Measurements from ENCODE around the gene SEC61B.

SEC61B gene

DNA sequence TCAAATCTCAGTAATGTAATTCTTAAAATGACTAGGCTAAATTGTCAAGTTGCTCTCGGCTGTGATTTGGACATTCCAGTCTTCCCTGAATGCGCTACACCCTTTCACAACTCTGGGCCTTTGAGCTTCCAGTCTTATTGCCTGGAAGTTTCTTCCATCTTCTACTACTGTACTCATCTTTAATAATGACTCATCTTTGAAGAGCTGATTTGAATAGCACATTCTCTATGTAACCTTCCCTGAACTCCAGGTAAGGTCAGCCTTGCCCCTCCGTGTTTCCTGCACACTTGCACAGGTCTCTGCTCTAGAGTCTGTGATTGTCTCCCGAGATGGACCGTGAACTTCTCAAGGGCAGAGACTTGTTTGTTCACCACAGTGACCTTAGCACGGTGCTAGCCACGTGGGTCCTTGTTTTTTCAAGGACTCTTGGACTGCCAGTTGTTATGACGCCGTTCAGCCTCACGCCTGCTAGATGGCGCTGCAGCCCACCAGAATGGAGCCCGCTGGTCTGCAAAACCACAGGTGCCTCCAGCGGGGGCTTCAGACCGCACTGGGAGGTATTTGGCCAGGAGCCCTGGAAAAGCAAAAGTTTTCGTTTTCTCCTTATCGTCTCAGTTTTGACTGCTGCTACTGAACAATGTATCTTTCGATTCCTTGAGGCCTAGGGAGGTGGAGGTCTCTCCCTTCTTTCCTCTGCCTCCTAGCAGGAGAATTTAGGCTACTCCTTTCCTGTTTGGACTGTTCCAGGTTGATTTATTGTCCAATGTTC is 44.4 kb downstream of the SEC61B start:
- Histone ChIP-seq H3K9ac (ENCODE audit: low read length) (no peak overlapping the region), H3K4me1 (ENCODE audit: control insufficient read depth, insufficient read depth, low read length) (no peaks in the 10 kb centered on the region), H3K4me3 (ENCODE audit: low read length) (no peak overlapping the region), H3K36me3 (ENCODE audit: control insufficient read depth, insufficient read depth, low read length) (no peaks in the 10 kb centered on the region), H3K9me3 (ENCODE audit: control insufficient read depth, low read length) (no peaks in the 10 kb centered on the region), H3K27me3 (ENCODE audit: control insufficient read depth, insufficient read depth, low read length) (no peaks in the 10 kb centered on the region)

DNA sequence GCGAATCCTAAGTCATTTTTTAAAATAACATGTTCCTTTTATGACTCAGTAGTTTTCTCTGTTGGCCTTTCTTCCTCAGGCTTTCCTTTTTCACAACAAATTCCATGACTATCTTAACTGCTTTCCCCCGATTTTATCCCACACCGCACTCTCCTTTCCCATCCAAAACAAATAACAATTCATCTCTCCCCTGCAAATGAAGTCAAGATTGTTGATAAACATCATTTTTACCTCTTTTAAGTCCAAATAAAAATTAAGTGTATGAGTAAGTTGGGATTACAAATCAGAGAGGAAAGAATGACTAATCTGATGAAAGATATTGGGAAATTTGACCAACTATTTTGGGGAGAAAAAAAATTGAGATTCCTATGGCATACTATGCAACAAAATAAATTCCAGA is 47.3 kb downstream of the SEC61B start:
- Histone ChIP-seq H3K4me3 (ENCODE audit: low read length) (no peak overlapping the region), H3K27me3 (ENCODE audit: control insufficient read depth, insufficient read depth, low read length) (no peaks in the 10 kb centered on the region), H3K9ac (ENCODE audit: low read length) (no peak overlapping the region), H3K4me1 (ENCODE audit: control insufficient read depth, insufficient read depth, low read length) (no peaks in the 10 kb centered on the region), H3K36me3 (ENCODE audit: control insufficient read depth, insufficient read depth, low read length) (no peaks in the 10 kb centered on the region), H3K9me3 (ENCODE audit: control insufficient read depth, low read length) (no peaks in the 10 kb centered on the region)

DNA sequence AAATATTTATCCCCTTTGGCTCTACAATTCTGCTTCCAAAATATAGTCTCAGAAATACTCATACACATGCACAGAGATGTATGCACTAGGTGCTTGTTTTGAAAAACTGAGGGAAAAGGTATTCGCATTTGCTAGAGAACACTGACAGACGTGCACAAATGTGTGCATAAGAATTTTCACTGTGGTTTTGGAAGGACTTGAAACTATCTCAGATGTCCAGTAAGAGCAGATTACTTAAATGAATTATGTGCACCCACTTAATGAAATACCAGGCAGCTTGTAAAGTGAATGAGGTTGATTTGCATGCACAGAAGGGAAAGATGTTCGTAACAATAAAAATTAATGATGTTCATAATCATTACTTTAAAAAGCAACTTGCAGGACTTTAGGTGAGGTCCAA is 48.4 kb downstream of the SEC61B start:
- Histone ChIP-seq H3K9me3 (ENCODE audit: control insufficient read depth, low read length) (no peaks in the 10 kb centered on the region), H3K4me1 (ENCODE audit: control insufficient read depth, insufficient read depth, low read length) (no peaks in the 10 kb centered on the region), H3K27me3 (ENCODE audit: control insufficient read depth, insufficient read depth, low read length) (no peaks in the 10 kb centered on the region), H3K9ac (ENCODE audit: low read length) (no peak overlapping the region), H3K36me3 (ENCODE audit: control insufficient read depth, insufficient read depth, low read length) (no peaks in the 10 kb centered on the region), H3K4me3 (ENCODE audit: low read length) (no peak overlapping the region)

GRCh38 chr9:99272836-99273235 is 50.8 kb downstream of the SEC61B start:
- H3K36me3 ChIP-seq (ENCODE audit: control insufficient read depth, insufficient read depth, low read length), result no peaks in the 10 kb centered on the region
- no peak overlapping the region for H3K4me3 ChIP-seq (ENCODE audit: low read length)
- H3K9ac ChIP-seq (ENCODE audit: low read length), result no peak overlapping the region
- no peaks in the 10 kb centered on the region for H3K9me3 ChIP-seq (ENCODE audit: control insufficient read depth, low read length)
- H3K4me1 ChIP-seq (ENCODE audit: control insufficient read depth, insufficient read depth, low read length), result no peaks in the 10 kb centered on the region
- H3K27me3 ChIP-seq (ENCODE audit: control insufficient read depth, insufficient read depth, low read length), result no peaks in the 10 kb centered on the region

DNA sequence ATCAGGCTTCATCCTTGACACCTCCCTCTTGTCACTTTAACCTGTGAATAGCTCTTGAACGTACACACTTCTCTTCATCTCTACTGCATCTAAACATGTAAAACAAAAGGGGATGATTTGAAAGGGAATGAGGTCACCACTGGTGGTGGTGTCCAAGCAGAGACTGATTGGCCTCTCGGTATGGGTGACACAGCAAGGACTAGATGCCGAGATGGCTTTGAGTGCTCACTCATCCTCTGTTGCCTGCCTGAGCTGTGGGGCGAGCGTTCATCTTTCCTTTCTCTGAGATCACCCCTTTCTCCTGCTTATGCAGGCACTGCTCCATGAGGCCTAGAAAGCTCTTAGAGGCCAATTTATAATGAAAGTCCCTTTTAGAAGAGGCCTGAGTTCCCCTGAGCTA is 51.9 kb downstream of the SEC61B start:
- no peaks in the 10 kb centered on the region for H3K36me3 ChIP-seq (ENCODE audit: control insufficient read depth, insufficient read depth, low read length)
- no peaks in the 10 kb centered on the region for H3K27me3 ChIP-seq (ENCODE audit: control insufficient read depth, insufficient read depth, low read length)
- no peak overlapping the region for H3K4me3 ChIP-seq (ENCODE audit: low read length)
- no peaks in the 10 kb centered on the region for H3K4me1 ChIP-seq (ENCODE audit: control insufficient read depth, insufficient read depth, low read length)
- H3K9ac ChIP-seq (ENCODE audit: low read length), result no peak overlapping the region
- no peaks in the 10 kb centered on the region for H3K9me3 ChIP-seq (ENCODE audit: control insufficient read depth, low read length)

GRCh38 chr9:99274495-99274894 is 52.4 kb downstream of the SEC61B start:
- Histone ChIP-seq H3K27me3 (ENCODE audit: control insufficient read depth, insufficient read depth, low read length) (no peaks in the 10 kb centered on the region), H3K9me3 (ENCODE audit: control insufficient read depth, low read length) (no peaks in the 10 kb centered on the region), H3K9ac (ENCODE audit: low read length) (no peak overlapping the region), H3K36me3 (ENCODE audit: control insufficient read depth, insufficient read depth, low read length) (no peaks in the 10 kb centered on the region), H3K4me3 (ENCODE audit: low read length) (no peak overlapping the region), H3K4me1 (ENCODE audit: control insufficient read depth, insufficient read depth, low read length) (no peaks in the 10 kb centered on the region)
